SU-DHL-6 (cell line): Measurements from ENCODE around the gene CAPN5.
"Not testable (repeated sequence)": the region's sequence is repeated elsewhere in the genome, so short reads cannot be mapped to it uniquely, and the experiment has no call there.

Experiments used
- H2AFZ ChIP-seq: fragments of 200-600 bp; sonication (generic); 2 replicates; pipeline ENCODE4 v1.6.1; 2014; ENCODE audit warnings: low read depth, mild to moderate bottlenecking, moderate library complexity, mixed read lengths, antibody characterized with exemption, low read length; ENCODE audit not compliant: severe bottlenecking
- H3F3A ChIP-seq: fragments of 200-600 bp; shearing (Covaris generic); 2 replicates; pipeline ENCODE4 v1.6.0; 2016; ENCODE audit warnings: antibody characterized with exemption, mild to moderate bottlenecking; ENCODE audit not compliant: insufficient read depth
- H3K27ac ChIP-seq: fragments of 200-600 bp; sonication (generic); 2 replicates; pipeline ENCODE4 v1.5.1; 2016; ENCODE audit warnings: low read depth, mild to moderate bottlenecking, low read length, moderate library complexity, mixed read lengths
- H3K27me3 ChIP-seq: fragments of 200-600 bp; sonication (generic), shearing (Covaris generic); 2 replicates; pipeline ENCODE4 v1.6.0; 2014; ENCODE audit warnings: mild to moderate bottlenecking, low read length
- H3K36me3 ChIP-seq: fragments of 200-600 bp; sonication (generic); 2 replicates; pipeline ENCODE4 v1.6.1; 2014; ENCODE audit warnings: mild to moderate bottlenecking, low read length, mixed read lengths
- H3K4me2 ChIP-seq: fragments of 300-600, 200-600 bp; shearing (Covaris generic), sonication (generic); 2 replicates; pipeline ENCODE4 v1.6.0; 2014; ENCODE audit warnings: low read length, low read depth, mild to moderate bottlenecking; ENCODE audit not compliant: poor library complexity, severe bottlenecking
- H3K4me3 ChIP-seq: fragments of 200-600 bp; sonication (generic); 2 replicates; pipeline ENCODE4 v1.5.1; 2014; ENCODE audit warnings: antibody characterized with exemption, low read length, mild to moderate bottlenecking, mixed read lengths; ENCODE audit not compliant: insufficient read depth, poor library complexity, severe bottlenecking
- H3K79me2 ChIP-seq: fragments of 200-600 bp; sonication (generic); 2 replicates; pipeline ENCODE4 v1.6.1; 2014; ENCODE audit warnings: mild to moderate bottlenecking, low read length, moderate library complexity; ENCODE audit not compliant: insufficient read depth
- H3K9ac ChIP-seq: fragments of 200-600 bp; sonication (generic); 2 replicates; pipeline ENCODE4 v1.7.0; 2014; ENCODE audit warnings: mild to moderate bottlenecking, low read length
- H3K9me2 ChIP-seq: fragments of 200-600 bp; sonication (generic); replicated peaks from 2 replicates; pipeline ENCODE4 v1.6.1; 2014; ENCODE audit warnings: low read length; ENCODE audit not compliant: insufficient read depth
- H3K9me3 ChIP-seq: fragments of 200-600 bp; sonication (generic); 2 replicates; pipeline ENCODE4 v1.6.1; 2014; ENCODE audit warnings: low read length, mixed read lengths; ENCODE audit not compliant: insufficient read depth
- H4K20me1 ChIP-seq: fragments of 200-600 bp; sonication (generic); 2 replicates; pipeline ENCODE4 v1.6.1; 2014; ENCODE audit warnings: low read depth, mild to moderate bottlenecking, antibody characterized with exemption, low read length, moderate library complexity, mixed read lengths
- EZH2phosphoT487 ChIP-seq: fragments of 200-600 bp; sonication (generic), shearing (Covaris generic); conservative IDR thresholded peaks from 2 replicates; pipeline ENCODE4 v1.6.1; 2018; ENCODE audit warnings: mild to moderate bottlenecking, antibody characterized with exemption, low read length, moderate library complexity, mixed read lengths
- TF ChIP-seq, protein P1 (sequence below): fragments of 200-600 bp; sonication (generic); IDR thresholded peaks from one replicate; pipeline ENCODE4 v1.5.1; 2017; ENCODE audit warnings: antibody characterized with exemption, mild to moderate bottlenecking, low read length, moderate library complexity; ENCODE audit not compliant: insufficient read depth, poor library complexity, severe bottlenecking

CAPN5 gene

DNA sequence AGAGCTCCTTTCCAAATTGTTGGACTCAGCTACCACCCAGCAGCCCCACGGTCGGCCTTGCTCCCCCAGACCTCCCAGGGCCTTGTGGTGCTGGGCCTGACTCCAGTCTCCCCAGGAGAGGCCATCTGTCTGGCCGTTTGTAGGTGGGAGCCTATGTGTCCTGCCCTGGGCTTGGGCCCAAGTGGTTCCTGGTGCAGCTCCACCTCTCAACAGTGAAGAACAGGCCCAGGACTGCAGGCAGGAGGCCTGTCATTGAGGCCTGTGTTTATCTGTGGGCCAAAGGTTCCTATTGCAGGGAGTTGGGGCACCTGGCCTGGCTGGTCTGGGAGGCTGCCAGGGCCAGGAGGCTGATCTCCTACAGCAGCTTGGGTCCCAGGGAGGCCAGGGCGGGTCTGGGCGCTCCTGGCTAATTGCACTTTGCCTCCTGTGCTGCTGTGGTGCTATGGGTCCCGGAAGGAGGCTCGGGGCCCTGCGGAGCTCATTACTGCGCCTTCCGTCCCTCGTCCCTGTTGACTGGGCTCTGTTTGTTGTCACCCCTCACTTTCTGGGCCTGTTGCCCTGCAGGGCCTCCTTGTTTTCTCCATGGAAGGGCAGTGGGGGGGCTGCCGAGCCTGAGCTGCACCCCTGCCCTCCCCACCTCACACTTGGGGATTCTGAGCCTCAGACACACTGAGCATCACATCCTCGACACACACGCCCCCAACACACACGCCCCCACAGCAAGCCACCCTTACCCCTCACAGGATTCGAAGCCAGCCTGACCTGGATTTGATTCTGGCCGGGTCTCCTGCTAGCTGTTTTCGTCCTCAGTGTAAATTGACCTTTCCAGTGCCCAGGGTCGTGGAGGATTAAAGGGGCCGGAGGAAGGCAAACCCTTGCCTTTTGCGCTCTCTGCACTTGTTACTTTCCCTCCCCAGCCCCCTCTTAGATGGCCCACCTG is 29.1 kb downstream of the CAPN5 start:
- Histone ChIP-seq H3K27ac (no peak overlapping the region), H3K4me3 (no peak overlapping the region)

DNA sequence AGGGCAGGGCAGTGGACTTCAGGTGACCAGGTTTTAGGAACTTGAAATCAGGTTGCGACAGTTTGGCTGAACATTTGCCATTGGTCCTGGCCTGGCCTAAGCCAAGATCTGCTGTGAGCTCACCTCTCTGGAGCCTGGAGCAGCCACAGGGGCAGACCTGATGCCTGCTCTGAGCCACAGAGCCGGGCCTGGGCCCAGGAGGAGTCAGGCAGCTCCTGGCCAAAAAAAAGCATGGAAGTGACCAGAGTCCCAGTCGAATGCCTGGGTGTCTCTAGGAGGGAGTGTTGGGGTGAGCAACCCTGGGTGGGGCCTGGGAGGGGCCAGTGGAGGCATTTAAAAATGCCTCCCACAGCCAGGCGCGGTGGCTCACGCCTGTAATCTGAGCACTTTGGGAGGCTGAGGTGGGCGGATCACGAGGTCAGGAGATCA is 29.8 kb downstream of the CAPN5 start:
- Histone ChIP-seq H3K4me2 (no peak overlapping the region), H3K27me3 (no peaks in the 10 kb centered on the region), H2AFZ (no peak overlapping the region), H3K9ac (no peak overlapping the region), H3K9me2 (no peaks in the 10 kb centered on the region), H3K9me3 (no peaks in the 10 kb centered on the region), H3K36me3 (no peaks in the 10 kb centered on the region), H3F3A (no peaks in the 10 kb centered on the region), H3K79me2 (no peaks in the 10 kb centered on the region), H3K4me3 (no peak overlapping the region), H4K20me1 (no peaks in the 10 kb centered on the region), H3K27ac (no peak overlapping the region)
- no peak for TF ChIP-seq EZH2phosphoT487
- TF ChIP-seq, protein P1, sequence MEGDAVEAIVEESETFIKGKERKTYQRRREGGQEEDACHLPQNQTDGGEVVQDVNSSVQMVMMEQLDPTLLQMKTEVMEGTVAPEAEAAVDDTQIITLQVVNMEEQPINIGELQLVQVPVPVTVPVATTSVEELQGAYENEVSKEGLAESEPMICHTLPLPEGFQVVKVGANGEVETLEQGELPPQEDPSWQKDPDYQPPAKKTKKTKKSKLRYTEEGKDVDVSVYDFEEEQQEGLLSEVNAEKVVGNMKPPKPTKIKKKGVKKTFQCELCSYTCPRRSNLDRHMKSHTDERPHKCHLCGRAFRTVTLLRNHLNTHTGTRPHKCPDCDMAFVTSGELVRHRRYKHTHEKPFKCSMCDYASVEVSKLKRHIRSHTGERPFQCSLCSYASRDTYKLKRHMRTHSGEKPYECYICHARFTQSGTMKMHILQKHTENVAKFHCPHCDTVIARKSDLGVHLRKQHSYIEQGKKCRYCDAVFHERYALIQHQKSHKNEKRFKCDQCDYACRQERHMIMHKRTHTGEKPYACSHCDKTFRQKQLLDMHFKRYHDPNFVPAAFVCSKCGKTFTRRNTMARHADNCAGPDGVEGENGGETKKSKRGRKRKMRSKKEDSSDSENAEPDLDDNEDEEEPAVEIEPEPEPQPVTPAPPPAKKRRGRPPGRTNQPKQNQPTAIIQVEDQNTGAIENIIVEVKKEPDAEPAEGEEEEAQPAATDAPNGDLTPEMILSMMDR, result no peak

More for the DNA sequence above, 29.1 kb downstream of the CAPN5 start:
- Histone ChIP-seq H3F3A (no peaks in the 10 kb centered on the region), H3K9me2 (no peaks in the 10 kb centered on the region), H3K36me3 (no peaks in the 10 kb centered on the region), H3K4me2 (no peak overlapping the region), H2AFZ (no peak overlapping the region), H4K20me1 (no peaks in the 10 kb centered on the region), H3K79me2 (no peaks in the 10 kb centered on the region), H3K27me3 (no peaks in the 10 kb centered on the region), H3K9ac (no peak overlapping the region), H3K9me3 (no peaks in the 10 kb centered on the region)
- TF ChIP-seq EZH2phosphoT487, result no peak
- TF ChIP-seq, protein P1, result no peak

DNA sequence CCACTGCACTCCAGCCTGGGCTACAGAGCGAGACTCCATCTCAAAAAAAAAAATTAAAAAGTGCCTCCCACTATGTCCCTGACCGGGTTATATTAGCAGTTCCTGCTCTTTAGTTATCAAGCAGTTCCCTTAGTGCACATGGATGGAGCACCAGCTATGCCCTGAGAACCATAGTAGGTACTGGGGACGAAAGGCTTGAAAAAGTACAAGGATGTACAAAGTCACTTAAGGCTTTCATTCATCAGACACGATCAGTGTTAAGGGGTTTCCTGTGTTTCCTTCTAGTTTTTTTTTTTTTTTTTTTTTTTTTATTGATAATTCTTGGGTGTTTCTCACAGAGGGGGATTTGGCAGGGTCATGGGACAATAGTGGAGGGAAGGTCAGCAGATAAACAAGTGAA is 30.4 kb downstream of the CAPN5 start:
- H2AFZ ChIP-seq, H4K20me1 ChIP-seq, H3K9me3 ChIP-seq, H3K4me3 ChIP-seq, H3K36me3 ChIP-seq, H3F3A ChIP-seq, H3K79me2 ChIP-seq, H3K27me3 ChIP-seq, H3K9me2 ChIP-seq, H3K4me2 ChIP-seq, H3K9ac ChIP-seq, H3K27ac ChIP-seq: not testable (repeated sequence)
